Esophagus (tissue), 2 donors: ENCODE data around the gene SFXN2. TPM values are rescaled to one million over a fixed set of nuclear protein-coding genes. Genes with fewer than 3 reads are reported as not detected.
A peak's percentile ranks its signal among the peaks of the same experiment; 100 is the strongest.
"Not testable (repeated sequence)": the region's sequence is repeated elsewhere in the genome, so short reads cannot be mapped to it uniquely, and the experiment has no call there.

ENCODE experiments used
- H3K27ac ChIP-seq, 2 donors: one replicate each; pipeline ENCODE4 v1.5.1; 2013; ENCODE audit warnings: low read depth in 2 of 2, mild to moderate bottlenecking in 2 of 2, inconsistent platforms in 1 of 2, low read length in 1 of 2, moderate library complexity in 1 of 2
- H3K27me3 ChIP-seq, 2 donors: one replicate each; pipeline ENCODE4 v1.6.1; 2013; ENCODE audit warnings: low read length in 2 of 2, control low read depth in 1 of 2, mild to moderate bottlenecking in 1 of 2; ENCODE audit not compliant: insufficient read depth in 2 of 2, control insufficient read depth in 1 of 2
- H3K36me3 ChIP-seq, 2 donors: one replicate each; pipeline ENCODE4 v1.6.1; 2013; ENCODE audit warnings: low read length in 1 of 2; ENCODE audit not compliant: control insufficient read depth in 2 of 2, insufficient read depth in 2 of 2
- H3K4me1 ChIP-seq, 2 donors: one replicate each; pipeline ENCODE4 v1.6.1; 2013; ENCODE audit warnings: low read length in 1 of 2; ENCODE audit not compliant: control insufficient read depth in 2 of 2, insufficient read depth in 2 of 2
- H3K4me3 ChIP-seq, 2 donors: one replicate each; pipeline ENCODE4 v1.5.1; 2013; ENCODE audit warnings: low read length in 2 of 2, mild to moderate bottlenecking in 2 of 2, low read depth in 1 of 2, moderate library complexity in 1 of 2
- H3K9me3 ChIP-seq, 2 donors: one replicate each; pipeline ENCODE4 v1.6.1; 2013; ENCODE audit warnings: mild to moderate bottlenecking in 2 of 2, low read depth in 1 of 2, low read length in 1 of 2, moderate library complexity in 1 of 2; ENCODE audit not compliant: control insufficient read depth in 2 of 2, insufficient read depth in 1 of 2
- WGBS, 2 donors: extraction: QIAGEN DNeasy Blood & Tissue Kit; methylation state at CpG; one replicate each; pipeline ENCODE4 v1.1.7; 2013; 5-methylcytosine and 5-hydroxymethylcytosine counted together
- polyA plus RNA-seq, 2 donors: library from polyadenylated mRNA; stranded (reverse); fragments of 200-250 nt; gene quantifications; one replicate each; pipeline ENCODE4 v1.2.3, GENCODE V29; 2013
- donor health status: healthy with polysubstance abuse.
- donor health status: Bipolar disorder and iron deficiency.

Gene SFXN2
- 1 to 10 TPM; 3.5 to 5.7 TPM for polyA plus RNA-seq

GRCh38 chr10:102714621-102715455 lies at the start of gene SFXN2:
SFXN2 (plus strand) TSS chr10:102714636; CDS start chr10:102726637, 12,001 bp downstream.
- Histone ChIP-seq H3K36me3 (no peaks in the 10 kb centered on the region), H3K27me3 (no peaks in the 10 kb centered on the region), H3K27ac (peak within 1 kb of the TSS; percentile 66 to 93), H3K4me1 (peaks cover 0 to 2% of the 10 kb centered on the region in 2 donors), H3K9me3 (no peaks in the 10 kb centered on the region), H3K4me3 (peak within 1 kb of the TSS; percentile 68 to 92)
- 4% methylated on average over 46 of the region's 46 CpGs for WGBS, 2 donors

- H3K9me3 ChIP-seq: no peaks in the 10 kb centered on the region
- H3K27me3 ChIP-seq: no peaks in the 10 kb centered on the region
- peaks cover 8 to 15% of the 10 kb centered on the region in 2 donors for H3K4me1 ChIP-seq
- no peaks in the 10 kb centered on the region for H3K36me3 ChIP-seq
- H3K27ac ChIP-seq: no peak overlapping the region
- WGBS, 2 donors: 72 to 73% methylated on average over 9 of the region's 9 CpGs
- no peak overlapping the region for H3K4me3 ChIP-seq
Measured at GRCh38 chr10:102665904-102666509, 48.4 kb upstream of the SFXN2 start.

GRCh38 chr10:102667411-102667810 lies 47.0 kb upstream of the SFXN2 start:
- H3K36me3 ChIP-seq, H3K27me3 ChIP-seq, H3K4me1 ChIP-seq, H3K4me3 ChIP-seq, H3K9me3 ChIP-seq, H3K27ac ChIP-seq: not testable (repeated sequence)
- WGBS, 2 donors: 90 to 93% methylated on average over 4 of the region's 4 CpGs

DNA sequence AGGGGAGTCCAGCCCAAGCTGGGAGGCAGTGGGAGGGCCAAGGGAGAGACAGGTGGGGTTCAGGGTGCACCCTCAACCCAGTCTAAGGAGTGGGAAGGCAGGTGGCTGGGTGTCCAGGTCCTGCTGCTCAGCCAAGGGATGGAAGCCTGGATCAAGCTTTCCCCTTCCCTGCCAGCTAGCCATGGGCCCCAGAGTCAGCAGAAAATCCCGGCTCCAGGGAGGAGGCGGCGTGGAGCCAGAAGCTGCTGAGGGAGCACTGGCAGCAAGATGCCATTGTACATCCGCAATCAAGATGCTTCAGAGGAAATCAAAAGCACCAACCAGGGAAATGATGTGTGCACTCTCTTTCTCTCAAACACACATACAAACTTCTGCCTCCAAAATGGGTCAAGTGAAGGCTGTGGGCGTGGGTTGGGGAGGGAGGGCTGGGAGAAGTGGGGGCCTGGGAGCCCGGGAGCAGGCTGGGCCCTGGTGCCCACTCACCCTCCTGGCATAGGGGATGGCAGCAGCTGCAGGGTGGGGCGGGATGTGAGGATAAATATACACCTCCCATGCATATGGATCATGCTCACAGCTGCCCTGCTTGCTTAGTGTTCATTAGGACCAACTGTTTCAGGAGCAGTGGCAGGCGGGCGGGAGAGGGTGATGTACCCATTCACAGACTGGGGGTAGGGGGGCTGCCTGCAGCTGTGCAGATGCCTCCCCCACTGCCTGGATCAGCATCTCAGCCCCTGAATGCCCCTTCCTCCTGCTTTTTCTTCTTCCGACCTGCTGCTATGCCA lies 45.9 kb upstream of the SFXN2 start:
- H3K27me3 ChIP-seq: no peaks in the 10 kb centered on the region
- no peaks in the 10 kb centered on the region for H3K9me3 ChIP-seq
- WGBS, 2 donors: 71 to 85% methylated on average over 9 to 10 of the region's 10 CpGs
- peaks cover 4 to 11% of the 10 kb centered on the region in 2 donors for H3K4me1 ChIP-seq
- H3K4me3 ChIP-seq: no peak overlapping the region
- H3K36me3 ChIP-seq: no peaks in the 10 kb centered on the region
- H3K27ac ChIP-seq: no peak overlapping the region

DNA sequence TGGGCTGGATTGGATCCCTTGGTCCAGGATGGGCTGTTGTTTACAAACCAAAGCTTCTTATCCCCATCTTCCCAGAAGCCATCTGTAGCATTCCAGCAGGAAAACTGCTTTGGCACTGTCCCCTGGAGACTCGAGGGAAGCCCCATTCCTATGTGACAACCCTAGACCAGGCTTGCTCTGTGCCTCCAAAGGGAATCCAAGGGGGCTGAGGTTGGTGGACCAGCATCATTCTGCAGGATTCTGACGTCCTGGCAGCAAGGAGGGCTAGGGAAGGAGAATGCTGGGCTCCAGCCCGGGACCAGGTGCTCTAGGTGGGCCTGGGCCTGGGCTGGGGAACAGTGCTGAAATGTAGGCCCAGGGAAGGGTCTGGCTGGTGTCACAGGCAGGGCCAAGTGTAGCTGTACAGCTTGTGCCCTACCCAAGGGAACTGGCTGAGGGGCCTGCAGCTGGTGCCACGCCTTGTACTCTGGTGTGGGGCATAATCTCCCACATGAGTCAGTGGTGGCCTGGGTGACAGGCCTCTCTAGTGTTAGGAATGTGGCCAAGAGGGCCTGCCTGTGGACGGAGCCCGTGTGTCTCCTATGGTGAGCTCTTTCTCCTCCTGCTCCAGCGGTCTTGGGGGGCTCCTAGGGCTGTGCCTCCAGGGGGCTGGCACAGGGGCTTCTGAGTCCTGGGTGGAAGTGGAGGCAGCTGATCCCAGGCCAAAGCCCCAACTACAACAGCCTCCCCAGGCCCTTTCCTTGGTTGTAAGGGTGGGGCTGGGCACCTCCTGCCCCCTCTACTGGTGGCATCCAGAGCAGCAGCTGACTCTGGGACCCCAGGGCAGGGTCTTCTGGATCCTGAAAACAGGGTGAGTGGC lies 45.0 kb upstream of the SFXN2 start:
- Histone ChIP-seq H3K4me3 (no peak overlapping the region), H3K9me3 (no peaks in the 10 kb centered on the region), H3K27me3 (no peaks in the 10 kb centered on the region), H3K27ac (peak overlapping the region in 1 of 2 donors; percentile 62), H3K4me1 (peaks cover 9 to 11% of the 10 kb centered on the region in 2 donors), H3K36me3 (no peaks in the 10 kb centered on the region)
- 51 to 52% methylated on average over 7 of the region's 7 CpGs for WGBS, 2 donors

DNA sequence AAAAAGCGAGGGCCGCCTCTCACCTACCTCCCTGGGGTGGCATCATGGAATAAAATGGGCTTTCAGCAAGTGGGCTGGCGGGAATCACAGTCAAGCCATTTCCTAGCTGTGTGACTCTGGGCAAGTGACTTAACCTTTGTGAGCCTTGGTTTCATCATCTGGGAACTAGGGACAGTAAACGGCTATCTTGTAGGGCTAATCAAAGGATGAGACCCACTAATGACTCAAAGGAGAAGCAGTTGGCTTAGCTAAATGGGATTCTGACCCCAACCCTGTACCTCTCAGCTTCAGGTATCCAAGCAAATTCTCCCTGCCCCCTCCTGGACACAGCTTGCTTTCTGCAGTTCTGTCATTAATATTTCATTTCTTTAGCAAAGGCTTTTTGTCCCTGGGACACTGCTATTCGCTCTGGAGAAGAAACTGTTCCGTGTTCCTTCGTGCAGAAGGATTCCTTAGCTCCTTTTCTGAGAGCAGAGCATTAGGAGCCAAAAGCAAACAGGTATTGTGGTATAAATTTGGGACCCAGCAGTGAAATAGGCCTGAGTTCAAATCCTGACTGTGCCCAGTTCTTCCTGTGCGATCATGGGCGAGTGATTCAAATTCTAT lies 44.3 kb upstream of the SFXN2 start:
- WGBS, 2 donors: 91 to 92% methylated on average over 9 of the region's 9 CpGs
- H3K27me3 ChIP-seq: no peaks in the 10 kb centered on the region
- H3K36me3 ChIP-seq: no peaks in the 10 kb centered on the region
- no peaks in the 10 kb centered on the region for H3K9me3 ChIP-seq
- H3K27ac ChIP-seq: no peak overlapping the region
- peaks cover 13% of the 10 kb centered on the region in 2 donors for H3K4me1 ChIP-seq
- H3K4me3 ChIP-seq: no peak overlapping the region

GRCh38 chr10:102670871-102671434 lies 43.5 kb upstream of the SFXN2 start:
- 72 to 82% methylated on average over 6 of the region's 6 CpGs for WGBS, 2 donors
- Histone ChIP-seq H3K27ac (no peak overlapping the region), H3K4me1 (peaks cover 13 to 16% of the 10 kb centered on the region in 2 donors)

DNA sequence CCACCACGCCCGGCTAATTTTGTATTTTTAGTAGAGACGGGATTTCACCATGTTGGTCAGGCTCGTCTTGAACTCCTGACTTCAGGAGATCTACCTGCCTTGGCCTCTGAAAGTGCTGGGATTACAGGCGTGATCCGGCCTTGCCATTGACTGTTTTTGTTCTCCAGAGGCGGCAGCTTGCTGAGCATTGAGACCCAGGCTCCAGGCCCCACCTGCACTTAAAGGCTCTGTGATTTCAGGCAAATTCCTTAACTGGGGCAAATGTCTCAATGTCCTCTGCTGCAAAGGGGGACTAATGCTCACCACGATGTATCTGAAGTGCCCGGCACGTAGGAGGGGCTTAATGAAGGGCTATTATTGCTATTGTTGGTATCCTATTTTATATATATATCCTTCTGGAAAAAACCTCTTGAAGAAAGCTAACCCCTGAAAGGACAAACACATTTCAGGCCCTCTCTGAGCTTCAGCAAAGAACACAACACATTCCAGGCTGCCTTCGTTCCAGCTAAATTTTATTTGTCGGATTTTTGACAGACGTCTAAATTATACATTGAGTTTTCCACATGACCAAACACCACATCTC lies 41.1 kb upstream of the SFXN2 start:
- peaks cover 13 to 16% of the 10 kb centered on the region in 2 donors for H3K4me1 ChIP-seq
- no peaks in the 10 kb centered on the region for H3K36me3 ChIP-seq
- H3K27me3 ChIP-seq: no peaks in the 10 kb centered on the region
- WGBS, 2 donors: 58 to 70% methylated on average over 13 of the region's 13 CpGs
- no peak overlapping the region for H3K4me3 ChIP-seq
- peak overlapping the region in 1 of 2 donors; percentile 20 for H3K27ac ChIP-seq
- no peaks in the 10 kb centered on the region for H3K9me3 ChIP-seq

More at GRCh38 chr10:102670871-102671434, 43.5 kb upstream of the SFXN2 start:
- H3K36me3 ChIP-seq: no peaks in the 10 kb centered on the region
- H3K27me3 ChIP-seq: no peaks in the 10 kb centered on the region
- H3K9me3 ChIP-seq: no peaks in the 10 kb centered on the region
- H3K4me3 ChIP-seq: no peak overlapping the region
